DND-41 (cell line): ENCODE results near the gene KLF1.

ENCODE experiments used
- ATAC-seq: fragments of 200-7000 bp; cut with Tn5 transposase; 3 replicates; pipeline ENCODE4 v1.9.1; 2021; ENCODE audit warnings: low read depth; ENCODE audit not compliant: insufficient read depth
- DNase-seq: peaks from one replicate; pipeline ENCODE4 v3.0.0-alpha.2; 2020
- H2AFZ ChIP-seq: 2 replicates; pipeline ENCODE4 v1.6.0; 2012; ENCODE audit warnings: low read depth, low read length
- H3K27ac ChIP-seq: 2 replicates; pipeline ENCODE4 v1.5.1; 2012; ENCODE audit warnings: low read length, inconsistent platforms
- H3K27me3 ChIP-seq: fragments of 200-600 bp; sonication (generic); 2 replicates; pipeline ENCODE4 v1.6.0; 2012; ENCODE audit warnings: low read length, mild to moderate bottlenecking, inconsistent platforms; ENCODE audit not compliant: insufficient read depth, poor library complexity
- H3K36me3 ChIP-seq: 2 replicates; pipeline ENCODE4 v1.5.1; 2012; ENCODE audit warnings: low read length, inconsistent platforms; ENCODE audit not compliant: insufficient read depth
- H3K4me1 ChIP-seq: 2 replicates; pipeline ENCODE4 v1.5.1; 2012; ENCODE audit warnings: mild to moderate bottlenecking, low read length; ENCODE audit not compliant: insufficient read depth
- H3K4me2 ChIP-seq: 2 replicates; pipeline ENCODE4 v1.6.0; 2012; ENCODE audit warnings: mild to moderate bottlenecking, moderate library complexity, low read length, inconsistent platforms; ENCODE audit not compliant: insufficient read depth
- H3K4me3 ChIP-seq, 2 experiments: fragments of 200-600 bp in 1 of 2; shearing (Covaris generic) in 1 of 2; 2 replicates each; pipeline ENCODE4 v1.5.1; 2012 to 2016; ENCODE audit warnings: inconsistent platforms in 2 of 2, low read length in 2 of 2, mild to moderate bottlenecking in 2 of 2, low read depth in 1 of 2, moderate library complexity in 1 of 2
- H3K79me2 ChIP-seq: 2 replicates; pipeline ENCODE4 v1.6.0; 2012; ENCODE audit warnings: low read length, inconsistent platforms; ENCODE audit not compliant: insufficient read depth
- H3K9ac ChIP-seq: 2 replicates; pipeline ENCODE4 v1.6.0; 2012; ENCODE audit warnings: low read depth, mild to moderate bottlenecking, inconsistent platforms, low read length, moderate library complexity
- H3K9me3 ChIP-seq: 2 replicates; pipeline ENCODE4 v1.5.1; 2012; ENCODE audit warnings: low read length, moderate library complexity, mild to moderate bottlenecking, inconsistent platforms; ENCODE audit not compliant: insufficient read depth, severe bottlenecking
- H4K20me1 ChIP-seq: 2 replicates; pipeline ENCODE4 v1.6.0; 2012; ENCODE audit warnings: low read length; ENCODE audit not compliant: insufficient read depth
- EZH2 ChIP-seq: IDR thresholded peaks from 3 replicates; pipeline ENCODE4 v1.6.1; 2012; ENCODE audit warnings: borderline replicate concordance, low read depth, mild to moderate bottlenecking, moderate library complexity, low read length, inconsistent platforms; ENCODE audit not compliant: severe bottlenecking
- TF ChIP-seq, protein P1 (sequence below): IDR thresholded peaks from 2 replicates; pipeline ENCODE4 v1.5.1; 2012; ENCODE audit warnings: borderline replicate concordance, low read length, moderate library complexity, mild to moderate bottlenecking; ENCODE audit not compliant: poor library complexity, severe bottlenecking; ENCODE audit errors: extremely low read depth

The KLF1 gene

DNA sequence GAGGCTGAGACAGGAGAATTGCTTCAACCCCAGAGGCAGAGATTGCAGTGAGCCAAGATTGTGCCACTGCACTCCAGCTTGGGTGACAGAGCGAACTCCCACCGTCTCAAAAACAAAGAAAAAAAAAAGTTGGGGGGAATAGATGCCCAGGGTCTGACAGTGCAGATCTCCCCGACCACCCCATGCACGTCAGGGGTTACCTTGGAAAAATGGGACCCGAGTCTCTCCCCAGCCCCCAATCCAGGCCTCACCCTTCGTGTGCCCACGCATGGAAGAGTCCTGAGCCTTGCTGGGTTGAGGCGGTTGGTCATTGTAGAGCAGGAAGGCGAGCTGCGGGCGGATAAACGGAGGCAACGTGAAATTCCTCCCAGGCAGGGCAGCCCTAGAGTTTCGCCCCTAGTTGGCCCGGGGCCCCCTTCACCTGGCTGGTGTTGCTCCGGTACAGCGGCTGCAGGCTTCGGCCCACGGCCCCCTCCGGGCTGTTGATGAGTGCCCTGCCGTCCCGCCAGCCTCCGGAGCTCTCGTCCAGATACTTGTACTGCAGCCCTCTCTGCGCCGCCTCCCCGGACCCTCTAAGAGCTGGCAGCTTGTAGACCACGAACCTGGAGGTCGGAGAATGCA lies 6.3 kb downstream of the KLF1 start:
- TF ChIP-seq EZH2: no peak
- TF ChIP-seq, protein P1, sequence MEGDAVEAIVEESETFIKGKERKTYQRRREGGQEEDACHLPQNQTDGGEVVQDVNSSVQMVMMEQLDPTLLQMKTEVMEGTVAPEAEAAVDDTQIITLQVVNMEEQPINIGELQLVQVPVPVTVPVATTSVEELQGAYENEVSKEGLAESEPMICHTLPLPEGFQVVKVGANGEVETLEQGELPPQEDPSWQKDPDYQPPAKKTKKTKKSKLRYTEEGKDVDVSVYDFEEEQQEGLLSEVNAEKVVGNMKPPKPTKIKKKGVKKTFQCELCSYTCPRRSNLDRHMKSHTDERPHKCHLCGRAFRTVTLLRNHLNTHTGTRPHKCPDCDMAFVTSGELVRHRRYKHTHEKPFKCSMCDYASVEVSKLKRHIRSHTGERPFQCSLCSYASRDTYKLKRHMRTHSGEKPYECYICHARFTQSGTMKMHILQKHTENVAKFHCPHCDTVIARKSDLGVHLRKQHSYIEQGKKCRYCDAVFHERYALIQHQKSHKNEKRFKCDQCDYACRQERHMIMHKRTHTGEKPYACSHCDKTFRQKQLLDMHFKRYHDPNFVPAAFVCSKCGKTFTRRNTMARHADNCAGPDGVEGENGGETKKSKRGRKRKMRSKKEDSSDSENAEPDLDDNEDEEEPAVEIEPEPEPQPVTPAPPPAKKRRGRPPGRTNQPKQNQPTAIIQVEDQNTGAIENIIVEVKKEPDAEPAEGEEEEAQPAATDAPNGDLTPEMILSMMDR: no peak
- Histone ChIP-seq H3K27ac (peak overlapping the region; percentile 85), H3K4me1 (peaks cover 24% of the 10 kb centered on the region), H2AFZ (peak overlapping the region; percentile 98), H3K36me3 (peaks cover 20% of the 10 kb centered on the region), H4K20me1 (no peaks in the 10 kb centered on the region), H3K9ac (peak overlapping the region; percentile 92), H3K79me2 (peaks cover 18% of the 10 kb centered on the region), H3K27me3 (no peaks in the 10 kb centered on the region), H3K4me3 (peak overlapping the region; percentile 91 to 98), H3K9me3 (peaks cover 5% of the 10 kb centered on the region), H3K4me2 (peak overlapping the region; percentile 91)
- ATAC-seq (peak; percentile 38), DNase-seq (peak; percentile 29)

DNA sequence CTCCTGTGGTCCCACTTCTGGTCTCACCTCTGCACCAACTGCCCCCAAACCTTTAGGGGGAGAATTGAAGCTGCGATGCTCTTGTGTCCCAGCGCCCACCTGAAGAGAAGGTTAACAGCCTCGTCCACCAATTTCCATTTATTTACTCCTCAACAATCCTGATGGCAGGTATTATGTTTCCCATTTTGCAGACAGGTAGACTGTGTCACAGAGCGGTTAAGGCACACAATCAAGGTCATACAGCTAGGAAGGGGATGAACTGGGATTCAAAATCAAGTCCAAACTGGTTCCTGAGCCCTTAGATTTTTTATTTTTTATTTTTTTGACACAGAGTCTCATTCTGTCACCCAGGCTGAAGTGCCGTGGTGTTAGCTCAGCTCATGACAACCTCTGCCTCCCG lies 11.9 kb downstream of the KLF1 start:
- Histone ChIP-seq H3K27me3 (no peaks in the 10 kb centered on the region), H3K9me3 (no peaks in the 10 kb centered on the region), H3K36me3 (peaks cover 45% of the 10 kb centered on the region), H3K4me2 (no peak overlapping the region), H2AFZ (no peak overlapping the region), H3K4me3 (no peak overlapping the region), H4K20me1 (no peaks in the 10 kb centered on the region), H3K9ac (no peak overlapping the region), H3K79me2 (peaks cover 6% of the 10 kb centered on the region), H3K4me1 (peaks cover 6% of the 10 kb centered on the region), H3K27ac (no peak overlapping the region)
- DNase-seq (no peak), ATAC-seq (no peak)
- TF ChIP-seq, protein P1: no peak
- TF ChIP-seq EZH2: no peak

DNA sequence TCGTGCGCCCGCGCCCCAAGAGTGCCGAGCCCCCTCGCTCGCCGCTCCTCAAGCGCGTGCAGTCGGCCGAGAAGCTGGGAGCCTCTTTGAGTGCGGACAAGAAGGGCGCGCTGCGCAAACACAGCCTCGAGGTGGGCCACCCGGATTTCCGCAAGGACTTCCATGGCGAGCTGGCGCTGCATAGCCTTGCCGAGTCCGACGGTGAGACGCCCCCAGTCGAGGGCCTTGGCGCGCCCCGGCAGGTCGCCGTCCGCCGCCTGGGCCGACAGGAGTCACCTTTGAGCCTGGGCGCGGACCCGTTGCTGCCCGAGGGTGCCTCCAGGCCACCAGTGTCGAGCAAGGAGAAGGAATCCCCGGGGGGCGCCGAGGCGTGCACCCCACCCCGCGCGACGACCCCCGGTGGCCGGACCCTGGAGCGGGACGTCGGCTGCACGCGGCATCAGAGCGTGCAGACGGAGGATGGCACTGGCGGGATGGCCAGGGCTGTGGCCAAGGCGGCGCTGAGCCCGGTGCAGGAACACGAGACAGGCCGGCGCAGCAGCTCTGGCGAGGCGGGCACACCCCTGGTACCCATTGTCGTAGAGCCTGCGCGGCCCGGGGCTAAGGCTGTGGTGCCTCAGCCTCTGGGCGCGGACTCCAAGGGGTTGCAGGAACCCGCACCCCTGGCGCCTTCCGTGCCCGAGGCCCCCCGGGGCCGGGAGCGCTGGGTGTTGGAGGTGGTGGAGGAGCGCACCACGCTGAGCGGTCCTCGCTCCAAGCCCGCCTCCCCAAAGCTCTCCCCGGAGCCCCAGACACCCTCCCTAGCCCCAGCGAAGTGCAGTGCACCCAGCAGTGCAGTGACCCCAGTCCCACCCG lies 12.9 kb downstream of the KLF1 start:
- Histone ChIP-seq H3K4me2 (no peak overlapping the region), H4K20me1 (no peaks in the 10 kb centered on the region), H3K36me3 (peaks cover 45% of the 10 kb centered on the region), H3K27ac (no peak overlapping the region), H3K9me3 (no peaks in the 10 kb centered on the region), H3K9ac (no peak overlapping the region), H3K27me3 (no peaks in the 10 kb centered on the region), H3K79me2 (no peaks in the 10 kb centered on the region), H2AFZ (no peak overlapping the region), H3K4me3 (no peak overlapping the region), H3K4me1 (no peaks in the 10 kb centered on the region)
- TF ChIP-seq, protein P1: no peak
- TF ChIP-seq EZH2: no peak
- no peak for DNase-seq
- no peak for ATAC-seq
